GM18508 (cell line): ENCODE measurements around the gene FAM32A.

Experiments
- ATAC-seq: cut with Tn5 transposase; IDR thresholded peaks from one replicate; pipeline ENCODE4 v1.9.1; 2021; ENCODE audit warnings: moderate number of reproducible peaks; ENCODE audit not compliant: insufficient read depth, unreplicated experiment

Gene FAM32A

GRCh38 chr19:16218851-16219250 is 33.6 kb downstream of the FAM32A start:
- no peak for ATAC-seq

- ATAC-seq = no peak
These were observed 37.6 kb downstream of the FAM32A start for GRCh38 chr19:16222806-16223205.

- ATAC-seq = no peak
These were observed 38.5 kb downstream of the FAM32A start for GRCh38 chr19:16223746-16224145.

- ATAC-seq = no peak
These were observed 39.3 kb downstream of the FAM32A start for GRCh38 chr19:16224293-16225045.

- ATAC-seq = no peak
These were observed 40.3 kb downstream of the FAM32A start for GRCh38 chr19:16225279-16226183.

- no peak for ATAC-seq
These were observed 41.0 kb downstream of the FAM32A start for GRCh38 chr19:16226184-16226591.

GRCh38 chr19:16226878-16227836 is 41.9 kb downstream of the FAM32A start:
- ATAC-seq = no peak

- ATAC-seq = no peak
These were observed 42.8 kb downstream of the FAM32A start for GRCh38 chr19:16227837-16228636.

GRCh38 chr19:16228637-16229321 is 43.6 kb downstream of the FAM32A start:
- ATAC-seq = no peak

GRCh38 chr19:16229322-16229641 is 44.1 kb downstream of the FAM32A start:
- no peak for ATAC-seq

GRCh38 chr19:16232127-16232526 is 46.9 kb downstream of the FAM32A start:
- no peak for ATAC-seq

- ATAC-seq = no peak
These were observed 47.4 kb downstream of the FAM32A start for GRCh38 chr19:16232568-16232967.

GRCh38 chr19:16233081-16233776 is 48.0 kb downstream of the FAM32A start:
- ATAC-seq = no peak

- ATAC-seq = no peak
These were observed 48.8 kb downstream of the FAM32A start for GRCh38 chr19:16233836-16234551.

- ATAC-seq = no peak
These were observed 49.6 kb downstream of the FAM32A start for GRCh38 chr19:16234552-16235445.

GRCh38 chr19:16235811-16236652 is 50.8 kb downstream of the FAM32A start:
- no peak for ATAC-seq
